T-helper 2 cell treated with Interferon-gamma antibody and Interleukin-4, amounts not matched to agents 5 μg/mL and 100 μg/mL, for 36 hours (primary cell): ENCODE data around the gene KLK1.

Source experiments
- DNase-seq: peaks from one replicate; pipeline ENCODE4 v3.0.0; 2021; ENCODE audit warnings: low spot score
- H3K27ac Mint-ChIP-seq: one replicate; pipeline ENCODE4 v1.8.0; 2021; ENCODE audit warnings: mild to moderate bottlenecking, mixed read lengths
- H3K27me3 Mint-ChIP-seq: one replicate; pipeline ENCODE4 v1.8.0; 2021; ENCODE audit warnings: low read depth, mixed read lengths
- H3K36me3 Mint-ChIP-seq: one replicate; pipeline ENCODE4 v1.8.0; 2021; ENCODE audit warnings: low read depth, mixed read lengths
- H3K4me1 Mint-ChIP-seq: one replicate; pipeline ENCODE4 v1.8.0; 2021; ENCODE audit warnings: low read depth, mixed read lengths
- H3K4me3 Mint-ChIP-seq: one replicate; pipeline ENCODE4 v1.8.0; 2022; ENCODE audit warnings: mild to moderate bottlenecking, moderate library complexity, mixed read lengths
- H3K9me3 Mint-ChIP-seq: one replicate; pipeline ENCODE4 v1.8.0; 2021; ENCODE audit warnings: mixed read lengths

The KLK1 gene

GRCh38 chr19:50843701-50844221 lies 20.2 kb upstream of the KLK1 start:
- H3K4me3 Mint-ChIP-seq = no peak overlapping the region
- H3K4me1 Mint-ChIP-seq = no peaks in the 10 kb centered on the region
- H3K36me3 Mint-ChIP-seq = no peaks in the 10 kb centered on the region
- no peak for DNase-seq
- peaks cover 3% of the 10 kb centered on the region for H3K9me3 Mint-ChIP-seq
- H3K27ac Mint-ChIP-seq = no peak overlapping the region
- peaks cover 4% of the 10 kb centered on the region for H3K27me3 Mint-ChIP-seq

DNA sequence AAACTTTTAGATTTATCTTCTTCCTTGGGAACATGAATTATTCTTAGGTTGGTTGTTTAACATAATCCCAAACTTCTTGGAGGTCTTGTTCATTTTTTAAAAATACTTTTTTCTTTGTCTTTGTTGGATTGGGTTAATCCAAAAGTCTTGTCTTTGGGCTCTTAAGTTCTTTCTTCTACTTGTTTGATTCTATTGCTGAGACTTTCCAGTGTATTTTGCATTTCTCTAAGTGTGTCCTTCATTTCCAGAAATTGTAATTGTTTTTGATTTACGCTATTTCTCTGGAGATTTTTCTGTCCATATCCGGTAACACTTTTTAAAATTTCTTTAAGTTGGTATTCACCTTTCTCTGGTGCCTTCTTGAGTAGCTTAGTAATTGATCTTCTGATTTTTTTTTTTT lies 19.6 kb upstream of the KLK1 start:
- H3K27ac Mint-ChIP-seq = no peak overlapping the region
- DNase-seq = no peak
- H3K4me1 Mint-ChIP-seq = peaks cover 2% of the 10 kb centered on the region
- peaks cover 6% of the 10 kb centered on the region for H3K27me3 Mint-ChIP-seq
- no peaks in the 10 kb centered on the region for H3K36me3 Mint-ChIP-seq
- peaks cover 3% of the 10 kb centered on the region for H3K9me3 Mint-ChIP-seq
- no peak overlapping the region for H3K4me3 Mint-ChIP-seq

GRCh38 chr19:50842130-50842529 lies 18.5 kb upstream of the KLK1 start:
- DNase-seq = no peak
- peaks cover 4% of the 10 kb centered on the region for H3K4me1 Mint-ChIP-seq
- no peak overlapping the region for H3K4me3 Mint-ChIP-seq
- no peak overlapping the region for H3K27ac Mint-ChIP-seq
- H3K36me3 Mint-ChIP-seq = no peaks in the 10 kb centered on the region
- peaks cover 13% of the 10 kb centered on the region for H3K27me3 Mint-ChIP-seq
- H3K9me3 Mint-ChIP-seq = peaks cover 3% of the 10 kb centered on the region

- Mint-ChIP-seq H3K36me3 (no peaks in the 10 kb centered on the region), H3K9me3 (peaks cover 3% of the 10 kb centered on the region), H3K4me3 (no peak overlapping the region), H3K4me1 (peaks cover 14% of the 10 kb centered on the region), H3K27me3 (peaks cover 24% of the 10 kb centered on the region), H3K27ac (no peak overlapping the region)
- no peak for DNase-seq
Observed at GRCh38 chr19:50839712-50840655, 16.4 kb upstream of the KLK1 start.

DNA sequence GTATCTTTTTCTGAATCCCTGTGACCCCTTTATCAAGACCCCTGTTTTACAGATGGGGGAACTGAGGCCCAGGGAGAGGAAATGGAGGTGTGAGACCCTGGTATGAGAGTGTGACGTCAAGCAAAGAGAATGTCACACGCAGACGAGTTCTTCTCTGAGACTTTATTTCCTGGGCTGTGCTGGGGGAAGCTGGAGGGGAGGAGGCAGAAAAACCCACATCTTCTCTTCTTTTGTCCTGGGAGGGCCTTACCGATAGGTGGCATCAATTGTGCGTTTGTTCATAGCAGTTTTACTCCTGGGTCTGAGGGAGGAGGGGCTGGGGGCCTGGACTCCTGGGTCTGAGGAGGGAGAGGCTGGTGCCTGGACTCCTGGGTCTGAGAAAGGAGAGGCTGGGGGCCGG lies 14.7 kb upstream of the KLK1 start:
- Mint-ChIP-seq H3K4me1 (peaks cover 14% of the 10 kb centered on the region), H3K9me3 (peaks cover 1% of the 10 kb centered on the region), H3K36me3 (no peaks in the 10 kb centered on the region), H3K27ac (no peak overlapping the region), H3K27me3 (peaks cover 22% of the 10 kb centered on the region), H3K4me3 (no peak overlapping the region)
- DNase-seq = no peak

- peak overlapping the region; percentile 61 for H3K4me3 Mint-ChIP-seq
- no peak for DNase-seq
- H3K27me3 Mint-ChIP-seq = peaks cover 26% of the 10 kb centered on the region
- no peak overlapping the region for H3K27ac Mint-ChIP-seq
- no peaks in the 10 kb centered on the region for H3K9me3 Mint-ChIP-seq
- peaks cover 14% of the 10 kb centered on the region for H3K4me1 Mint-ChIP-seq
- no peaks in the 10 kb centered on the region for H3K36me3 Mint-ChIP-seq
Observed at GRCh38 chr19:50837300-50837699, 13.7 kb upstream of the KLK1 start.

DNA sequence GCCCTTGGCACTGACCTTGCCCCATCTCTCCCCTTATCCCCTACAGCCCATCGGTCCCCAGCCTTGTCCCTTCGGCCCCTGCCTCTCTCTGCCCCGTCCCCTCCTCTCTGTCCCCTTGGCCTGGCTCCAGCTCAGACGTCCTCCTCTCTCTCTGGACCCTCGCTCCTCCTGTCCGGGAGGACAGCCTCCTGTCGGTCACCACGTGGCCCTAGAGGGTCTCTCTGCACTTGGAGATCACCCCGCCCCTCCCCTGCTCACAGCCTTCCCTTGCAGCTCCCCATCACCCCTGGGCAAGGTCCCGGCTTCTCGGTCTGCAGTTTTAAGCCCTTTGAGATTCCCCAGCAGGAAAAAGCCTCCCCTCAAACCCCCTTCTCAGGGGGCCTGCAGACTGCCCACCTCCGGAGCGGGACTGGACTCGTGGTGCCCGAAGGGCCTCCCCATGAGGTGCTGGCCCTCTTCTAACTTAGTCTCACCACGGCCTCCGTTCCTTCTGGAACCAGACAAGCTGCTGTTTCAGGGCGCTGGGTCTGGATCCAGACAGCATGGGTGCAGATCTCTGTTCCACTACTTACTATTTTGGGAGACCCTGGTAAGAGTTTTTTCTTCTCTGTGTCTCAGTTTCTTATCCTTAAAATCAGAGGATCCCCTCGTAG lies 13.1 kb upstream of the KLK1 start:
- H3K27ac Mint-ChIP-seq = peak overlapping the region; percentile 55
- peaks cover 14% of the 10 kb centered on the region for H3K4me1 Mint-ChIP-seq
- no peak for DNase-seq
- no peaks in the 10 kb centered on the region for H3K36me3 Mint-ChIP-seq
- peaks cover 26% of the 10 kb centered on the region for H3K27me3 Mint-ChIP-seq
- no peaks in the 10 kb centered on the region for H3K9me3 Mint-ChIP-seq
- H3K4me3 Mint-ChIP-seq = peak overlapping the region; percentile 83

DNA sequence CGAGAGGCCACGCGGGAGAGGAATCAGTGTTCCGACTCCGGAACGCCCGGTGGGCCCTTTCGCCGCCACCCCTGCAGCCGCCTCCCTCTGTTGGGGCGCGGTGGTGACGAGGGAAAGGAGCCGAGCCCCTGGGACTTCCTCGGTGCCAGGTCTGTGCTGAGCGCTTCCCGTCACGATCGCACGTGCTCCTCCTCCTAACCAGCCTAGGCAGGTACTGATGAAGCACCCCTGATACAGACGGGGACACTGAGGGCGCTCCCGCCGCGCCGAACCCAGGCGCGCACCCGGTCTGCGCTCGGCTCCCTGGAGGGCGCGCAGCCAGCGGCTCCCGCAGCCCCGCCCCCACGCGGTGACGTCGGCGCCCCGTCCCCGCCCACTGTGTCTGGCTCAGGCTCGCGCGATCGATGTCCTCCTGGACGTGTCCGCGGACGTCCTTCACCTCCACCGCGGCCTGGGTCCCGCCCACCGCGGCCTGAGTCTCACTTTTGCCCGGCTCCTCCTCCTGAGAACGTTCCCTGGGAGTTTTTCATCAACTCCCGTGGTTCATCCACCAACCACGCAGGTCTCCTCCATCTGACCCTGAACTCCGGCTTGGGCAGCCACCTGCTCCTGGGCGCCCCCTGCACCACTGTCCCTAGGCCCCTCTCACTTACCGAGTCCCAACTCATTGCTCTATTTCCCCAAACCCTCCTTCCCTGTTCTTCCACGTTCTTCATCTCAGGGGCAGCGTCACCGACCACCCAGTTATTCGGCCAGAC lies 12.4 kb upstream of the KLK1 start:
- Mint-ChIP-seq H3K27me3 (peaks cover 30% of the 10 kb centered on the region), H3K27ac (peak overlapping the region; percentile 26), H3K36me3 (no peaks in the 10 kb centered on the region), H3K4me1 (peaks cover 14% of the 10 kb centered on the region), H3K9me3 (no peaks in the 10 kb centered on the region), H3K4me3 (peak overlapping the region; percentile 83)
- peak; percentile 83 for DNase-seq

DNA sequence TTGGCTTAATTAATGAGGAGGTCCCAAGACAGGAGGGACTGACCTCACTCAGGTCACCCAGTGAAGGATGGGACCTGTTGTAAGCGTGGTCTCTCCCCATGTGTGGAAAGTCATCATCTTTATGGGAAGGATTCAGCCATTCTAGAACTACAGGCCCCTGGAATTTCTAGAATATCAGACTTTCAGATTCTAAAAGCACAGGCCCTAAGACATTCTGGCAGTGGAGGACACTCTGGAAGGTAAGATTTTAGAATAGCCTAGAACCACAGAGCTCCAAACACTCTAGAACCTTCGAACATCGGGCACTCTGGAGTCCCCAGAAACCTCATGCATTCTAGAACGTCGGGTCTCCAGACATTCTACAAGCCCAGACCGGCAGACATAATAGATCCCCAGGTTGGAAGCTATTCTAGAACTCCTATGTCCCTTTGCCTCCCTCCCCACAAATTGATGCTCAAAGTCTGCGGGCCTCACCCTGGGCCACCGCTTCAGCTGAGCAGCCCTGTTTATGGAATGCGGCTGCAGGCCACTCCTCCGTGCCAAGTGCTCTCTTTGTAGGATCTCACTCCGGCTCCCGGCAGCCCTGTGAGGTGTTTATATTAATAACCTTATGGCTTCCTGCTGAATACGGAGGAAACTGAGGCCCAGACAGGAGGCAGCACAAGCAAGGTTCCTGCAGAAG lies 11.7 kb upstream of the KLK1 start:
- no peak for DNase-seq
- H3K4me1 Mint-ChIP-seq = peaks cover 14% of the 10 kb centered on the region
- H3K27me3 Mint-ChIP-seq = peaks cover 30% of the 10 kb centered on the region
- H3K9me3 Mint-ChIP-seq = no peaks in the 10 kb centered on the region
- H3K4me3 Mint-ChIP-seq = peak overlapping the region; percentile 83
- peak overlapping the region; percentile 31 for H3K27ac Mint-ChIP-seq
- H3K36me3 Mint-ChIP-seq = no peaks in the 10 kb centered on the region

- Mint-ChIP-seq H3K4me1 (peaks cover 14% of the 10 kb centered on the region), H3K27ac (no peak overlapping the region), H3K4me3 (no peak overlapping the region), H3K36me3 (no peaks in the 10 kb centered on the region), H3K9me3 (no peaks in the 10 kb centered on the region), H3K27me3 (peaks cover 30% of the 10 kb centered on the region)
- no peak for DNase-seq
Observed at GRCh38 chr19:50833802-50834167, 10.2 kb upstream of the KLK1 start.

DNA sequence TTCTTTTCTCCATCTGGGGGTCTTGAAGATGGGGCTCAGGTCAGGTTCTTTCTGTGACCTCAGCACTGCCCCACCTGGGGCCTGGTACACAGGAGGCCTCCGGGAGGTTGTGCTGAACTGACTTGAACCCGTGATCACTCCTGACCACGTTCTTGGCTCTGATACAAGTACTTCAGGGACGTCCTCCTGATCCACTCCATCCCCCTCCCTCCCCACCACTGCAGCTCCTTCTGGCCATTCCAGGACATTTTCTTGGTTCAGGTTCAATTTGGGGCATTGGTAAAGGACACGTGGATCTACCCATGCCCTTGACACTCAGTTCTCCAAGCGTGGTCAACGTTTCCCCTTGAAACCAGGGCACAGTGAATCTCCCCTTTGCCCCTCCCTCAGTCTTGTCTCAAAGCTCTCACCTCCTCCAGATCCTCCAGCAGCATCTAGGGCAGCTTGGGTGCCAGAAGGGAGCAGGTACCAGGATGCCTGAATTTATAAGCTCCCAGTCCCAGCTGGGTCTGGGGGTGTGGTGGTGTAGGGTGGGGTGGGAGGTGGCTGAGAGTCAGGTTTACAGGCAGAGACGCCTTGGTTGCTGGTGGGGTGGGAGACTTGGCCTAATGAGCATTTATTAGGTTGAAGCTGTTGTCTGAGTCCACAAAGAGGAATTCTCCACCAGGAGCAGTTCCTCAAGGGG lies 9.7 kb upstream of the KLK1 start, which contains the start of gene KLK15:
KLK15 (minus strand) TSS at position 458 of the 685 bp plus-strand sequence. CDS start 2,082 bp downstream, outside the sequence.
- Mint-ChIP-seq H3K27me3 (peaks cover 28% of the 10 kb centered on the region), H3K4me1 (peaks cover 12% of the 10 kb centered on the region), H3K9me3 (no peaks in the 10 kb centered on the region), H3K27ac (no peak within 1 kb of the TSS), H3K36me3 (no peaks in the 10 kb centered on the region), H3K4me3 (no peak within 1 kb of the TSS)
- no peak for DNase-seq

DNA sequence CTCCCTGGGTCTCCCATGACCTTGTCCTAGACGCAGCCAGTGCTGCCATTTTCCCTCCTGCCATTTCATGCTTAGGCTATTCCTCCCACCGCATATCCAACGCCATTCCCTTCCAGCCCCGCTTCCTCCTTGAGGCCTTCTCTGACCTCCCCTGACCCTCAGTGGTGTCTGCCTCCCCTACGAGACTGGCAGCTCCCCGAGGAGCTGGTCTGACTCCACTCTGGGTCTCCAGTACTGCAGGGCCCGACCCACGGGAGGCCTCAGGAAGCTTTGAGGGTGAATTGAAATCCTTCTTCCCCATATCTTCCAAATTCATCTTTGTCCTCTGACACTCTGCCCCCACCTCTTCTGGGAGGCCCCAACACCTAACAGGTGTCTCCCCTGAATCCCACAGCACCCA lies 9.1 kb upstream of the KLK1 start:
- no peak overlapping the region for H3K27ac Mint-ChIP-seq
- no peaks in the 10 kb centered on the region for H3K9me3 Mint-ChIP-seq
- H3K4me1 Mint-ChIP-seq = peaks cover 11% of the 10 kb centered on the region
- H3K4me3 Mint-ChIP-seq = no peak overlapping the region
- no peak for DNase-seq
- H3K27me3 Mint-ChIP-seq = peaks cover 26% of the 10 kb centered on the region
- no peaks in the 10 kb centered on the region for H3K36me3 Mint-ChIP-seq

- Mint-ChIP-seq H3K4me3 (no peak overlapping the region), H3K36me3 (no peaks in the 10 kb centered on the region), H3K27me3 (peaks cover 11% of the 10 kb centered on the region), H3K27ac (no peak overlapping the region), H3K4me1 (peaks cover 5% of the 10 kb centered on the region), H3K9me3 (no peaks in the 10 kb centered on the region)
- DNase-seq = no peak
Observed at GRCh38 chr19:50831026-50831396, 7.4 kb upstream of the KLK1 start.
